Measurements from ENCODE around the gene HOXA2.

Gene HOXA2

GRCh38 chr7:27102581-27103442, at the start of gene HOXA2:
HOXA2 (minus strand) TSS chr7:27102683; CDS start chr7:27102500, 183 bp downstream.
- no peak for DNase-seq

- DNase-seq, result no peak
These were observed 49.0 kb upstream of the HOXA2 start for GRCh38 chr7:27151341-27151930.

- no peak for DNase-seq
These were observed 48.3 kb upstream of the HOXA2 start for GRCh38 chr7:27150568-27151340.

- no peak for DNase-seq
These were observed 47.5 kb upstream of the HOXA2 start for GRCh38 chr7:27149842-27150567.

GRCh38 chr7:27148756-27149641, 46.5 kb upstream of the HOXA2 start:
- DNase-seq, result no peak

- DNase-seq, result no peak
These were observed 45.7 kb upstream of the HOXA2 start for GRCh38 chr7:27148031-27148755.

- no peak for DNase-seq
These were observed 44.9 kb upstream of the HOXA2 start, which contains the start of gene HOXA6 for GRCh38 chr7:27147199-27148030. HOXA6 (minus strand) TSS chr7:27147774; CDS start chr7:27147749, 25 bp downstream.

GRCh38 chr7:27146491-27147198, 44.2 kb upstream of the HOXA2 start:
- no peak for DNase-seq

- DNase-seq, result no peak
These were observed 43.5 kb upstream of the HOXA2 start for GRCh38 chr7:27145914-27146412.

GRCh38 chr7:27145165-27145913, 42.9 kb upstream of the HOXA2 start:
- DNase-seq, result no peak

GRCh38 chr7:27144781-27145164, 42.3 kb upstream of the HOXA2 start:
- no peak for DNase-seq

- no peak for DNase-seq
These were observed 41.7 kb upstream of the HOXA2 start for GRCh38 chr7:27143950-27144780.

GRCh38 chr7:27143023-27143949, 40.8 kb upstream of the HOXA2 start, which contains the start of gene HOXA5:
HOXA5 (minus strand) TSS chr7:27143681; CDS start chr7:27143607, 74 bp downstream.
- DNase-seq, result peak; percentile 92

- no peak for DNase-seq
These were observed 40.1 kb upstream of the HOXA2 start for GRCh38 chr7:27142580-27143022.

- no peak for DNase-seq
These were observed 39.6 kb upstream of the HOXA2 start for GRCh38 chr7:27141923-27142579.

Data from kidney glomerular epithelial cell (primary cell).